Kidney (tissue), 14 donors: ENCODE results near the gene TST. TPM values are rescaled to one million over a fixed set of nuclear protein-coding genes. Genes with fewer than 3 reads are reported as not detected.

ENCODE experiments used
- DNase-seq, 5 donors: peaks; one replicate each; pipeline ENCODE4 v3.0.0-alpha.2; 2013 to 2020
- FAIRE-seq: peaks from 2 replicates; lab custom pipeline; 2012; peaks lifted over from hg19 to GRCh38; lab: Jason Lieb, UNC
- H3K27ac ChIP-seq, 2 donors: one replicate each; pipeline ENCODE4 v1.7.0; 2013; ENCODE audit warnings: low read depth in 2 of 2, low read length in 2 of 2, inconsistent platforms in 1 of 2
- H3K27me3 ChIP-seq: one replicate; pipeline ENCODE4 v1.7.1; 2013; ENCODE audit warnings: low read length, inconsistent platforms; ENCODE audit not compliant: control insufficient read depth, insufficient read depth
- H3K36me3 ChIP-seq, 3 donors: one replicate each; pipeline versions ENCODE4 v1.7.0 to v1.7.1; 2013; ENCODE audit warnings: low read length in 3 of 3, control low read depth in 1 of 3, inconsistent platforms in 1 of 3; ENCODE audit not compliant: insufficient read depth in 3 of 3, control insufficient read depth in 2 of 3
- H3K4me1 ChIP-seq, 3 donors: one replicate each; pipeline versions ENCODE4 v1.7.0 to v1.7.1; 2013; ENCODE audit warnings: low read length in 3 of 3, inconsistent platforms in 1 of 3, low read depth in 1 of 3; ENCODE audit not compliant: control insufficient read depth in 2 of 3, insufficient read depth in 2 of 3
- H3K4me3 ChIP-seq, 3 donors: one replicate each; pipeline versions ENCODE4 v1.7.0 to v1.8.1; 2013; ENCODE audit warnings: low read length in 3 of 3, control low read depth in 1 of 3, inconsistent platforms in 1 of 3
- H3K9ac ChIP-seq, 3 donors: one replicate each; pipeline versions ENCODE4 v1.7.0 to v1.7.1; 2013; ENCODE audit warnings: low read length in 3 of 3, control low read depth in 1 of 3, inconsistent platforms in 1 of 3
- H3K9me3 ChIP-seq, 3 donors: one replicate each; pipeline versions ENCODE4 v1.7.0 to v1.7.1; 2013; ENCODE audit warnings: low read length in 3 of 3, control low read depth in 1 of 3, inconsistent platforms in 1 of 3; ENCODE audit not compliant: control insufficient read depth in 2 of 3, insufficient read depth in 1 of 3
- CTCF ChIP-seq: IDR thresholded peaks from 3 replicates; pipeline ENCODE4 v1.5.1; 2012; ENCODE audit warnings: mild to moderate bottlenecking, moderate library complexity, borderline replicate concordance; ENCODE audit not compliant: insufficient read depth; ENCODE audit errors: extremely low read depth
- intact Hi-C: fragments of 100-400 bp; cut with DNase I; formaldehyde crosslinking; loops from one replicate; pipeline ENCODE4 v1.11.1; 2022
- polyA plus RNA-seq: library from polyadenylated mRNA; stranded (reverse); fragments of 350-450 nt; fragmentation: Illumina TruSeq; extraction: RNeasy Lipid Tissue Mini Kit (QIAGEN cat#74804); gene quantifications from one replicate; pipeline ENCODE4 v1.2.3, GENCODE V29; 2014; ENCODE audit warnings: low read depth, low replicate concordance; ENCODE audit not compliant: insufficient read depth
- total RNA-seq: library from RNA; stranded (reverse); fragmentation: NEBNext Ultra II Directional; extraction: Animal tissue kit (Norgen Biotek cat#: 25700); gene quantifications from one replicate; pipeline ENCODE4 v1.2.1, GENCODE V29; 2021
- donor health status: control.
- donor health status: control.
- donor health status: control.
- donor health status: control.
- donor health status: control.
- donor health status: DM: yes; HTN: yes; CAD: no.
- donor health status: Normal renal cell carcinoma (clear cell type).

The TST gene
- total and polyA plus RNA-seq, 2 donors from 2014 or later, result 48.7 to 283 TPM

GRCh38 chr22:37043828-37044538 is 24.7 kb upstream of the TST start:
- Histone ChIP-seq H3K9me3 (no peaks in the 10 kb centered on the region), H3K4me3 (no peak overlapping the region), H3K27ac (no peak overlapping the region), H3K9ac (no peak overlapping the region), H3K27me3 (no peaks in the 10 kb centered on the region), H3K36me3 (no peaks in the 10 kb centered on the region), H3K4me1 (peaks cover 0 to 2% (median 0%) of the 10 kb centered on the region in 3 donors)
- DNase-seq (peak in 4 of 5 donors; percentile 67 to 85 (median 75)), FAIRE-seq (no peak)
- TF ChIP-seq CTCF, result peak; percentile 68
- intact Hi-C loops, result no loop called here

DNA sequence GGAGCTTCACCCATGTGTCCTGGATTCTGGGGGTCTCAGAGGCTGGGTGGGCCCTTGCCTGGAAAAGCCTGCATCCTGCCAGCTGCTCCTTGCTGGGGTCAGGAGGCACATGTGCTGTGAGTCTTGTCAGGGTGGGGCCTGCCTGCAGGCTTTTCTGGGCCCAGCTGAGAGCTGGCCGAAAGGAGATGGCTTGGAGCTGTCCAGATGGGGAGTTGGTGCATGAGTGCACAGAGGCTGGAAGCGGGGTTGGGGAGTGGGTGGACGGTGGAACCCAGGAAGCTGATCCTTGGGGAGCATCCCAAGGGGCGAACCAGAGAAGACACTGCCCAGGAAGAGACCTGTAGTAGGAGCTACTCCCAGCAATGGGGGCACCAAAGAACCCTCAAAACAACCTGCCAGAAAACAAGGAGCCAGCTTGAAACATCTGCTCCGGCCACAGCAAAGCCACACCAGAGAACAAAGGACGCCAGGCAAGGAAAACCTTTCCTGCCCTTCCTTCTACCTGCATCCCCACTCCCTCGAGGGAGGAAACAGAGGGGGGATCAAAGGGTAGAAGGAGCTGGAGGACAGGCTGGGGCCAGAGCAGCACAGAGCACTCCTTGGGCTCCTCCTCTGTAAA is 24.1 kb upstream of the TST start:
- intact Hi-C loops, result no loop called here
- Histone ChIP-seq H3K27ac (no peak overlapping the region), H3K4me3 (no peak overlapping the region), H3K36me3 (no peaks in the 10 kb centered on the region), H3K4me1 (peaks cover 0 to 2% (median 0%) of the 10 kb centered on the region in 3 donors), H3K9me3 (no peaks in the 10 kb centered on the region), H3K27me3 (no peaks in the 10 kb centered on the region), H3K9ac (no peak overlapping the region)
- DNase-seq (no peak), FAIRE-seq (no peak)
- no peak for TF ChIP-seq CTCF

DNA sequence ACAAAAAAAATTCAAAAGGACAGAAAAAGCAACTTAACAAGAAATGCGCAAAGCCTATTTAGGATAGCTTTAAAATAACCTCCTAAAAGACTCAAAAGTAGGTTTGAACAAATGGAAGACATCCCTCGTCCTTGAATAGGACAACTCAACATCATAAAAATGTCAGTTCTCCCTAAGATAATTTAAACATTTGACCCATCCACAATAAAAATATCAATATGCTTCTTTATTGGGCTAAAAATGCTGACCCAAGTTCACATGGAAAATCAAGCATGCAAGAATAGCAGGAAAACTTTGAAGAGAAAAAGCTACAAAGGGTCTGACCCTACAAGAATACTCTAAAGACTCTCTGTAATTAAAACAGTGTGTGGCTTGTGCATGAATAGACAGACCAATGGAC is 20.2 kb upstream of the TST start:
- H3K9ac ChIP-seq, result no peak overlapping the region
- no peak for TF ChIP-seq CTCF
- H3K9me3 ChIP-seq, result no peaks in the 10 kb centered on the region
- no peak overlapping the region for H3K4me3 ChIP-seq
- peaks cover 0 to 9% (median 2%) of the 10 kb centered on the region in 3 donors for H3K4me1 ChIP-seq
- H3K36me3 ChIP-seq, result no peaks in the 10 kb centered on the region
- DNase-seq (peak in 2 of 5 donors; percentile 45 to 80), FAIRE-seq (no peak)
- no peaks in the 10 kb centered on the region for H3K27me3 ChIP-seq
- intact Hi-C loops, result no loop called here
- H3K27ac ChIP-seq, result no peak overlapping the region
